HG02973 (cell line): Measurements from ENCODE around the gene PRKCH.

Source experiments
- ATAC-seq: cut with Tn5 transposase; IDR thresholded peaks from one replicate; pipeline ENCODE4 v1.9.1; 2021; ENCODE audit warnings: moderate library complexity; ENCODE audit not compliant: unreplicated experiment

Gene PRKCH

GRCh38 chr14:61505815-61506809, 184.7 kb downstream of the PRKCH start:
- ATAC-seq: no peak

- no peak for ATAC-seq
These were observed 187.1 kb downstream of the PRKCH start for GRCh38 chr14:61508526-61508925.

- no peak for ATAC-seq
These were observed 189.6 kb downstream of the PRKCH start for GRCh38 chr14:61510736-61511557.

- no peak for ATAC-seq
These were observed 190.2 kb downstream of the PRKCH start for GRCh38 chr14:61511558-61511948.

GRCh38 chr14:61512026-61512834, 190.9 kb downstream of the PRKCH start:
- no peak for ATAC-seq

- no peak for ATAC-seq
These were observed 192.8 kb downstream of the PRKCH start for GRCh38 chr14:61513986-61514830.

- ATAC-seq: no peak
These were observed 193.5 kb downstream of the PRKCH start for GRCh38 chr14:61514927-61515326.

GRCh38 chr14:61515436-61516117, 194.2 kb downstream of the PRKCH start:
- ATAC-seq: no peak

- ATAC-seq: no peak
These were observed 194.9 kb downstream of the PRKCH start for GRCh38 chr14:61516118-61516743.

- no peak for ATAC-seq
These were observed 195.7 kb downstream of the PRKCH start for GRCh38 chr14:61516964-61517653.

GRCh38 chr14:61517911-61518384, 196.6 kb downstream of the PRKCH start:
- ATAC-seq: no peak

- ATAC-seq: no peak
These were observed 197.0 kb downstream of the PRKCH start for GRCh38 chr14:61518403-61518802.

- no peak for ATAC-seq
These were observed 197.7 kb downstream of the PRKCH start for GRCh38 chr14:61519106-61519505.

- no peak for ATAC-seq
These were observed 198.4 kb downstream of the PRKCH start for GRCh38 chr14:61519735-61520134.

- no peak for ATAC-seq
These were observed 199.2 kb downstream of the PRKCH start for GRCh38 chr14:61520576-61520975.

GRCh38 chr14:61521773-61522172, 200.4 kb downstream of the PRKCH start:
- ATAC-seq: no peak

- no peak for ATAC-seq
These were observed 202.4 kb downstream of the PRKCH start for GRCh38 chr14:61523751-61524150.

GRCh38 chr14:61524211-61524806, 202.9 kb downstream of the PRKCH start:
- ATAC-seq: no peak
